PC-3 (cell line): Measurements from ENCODE around the gene MSH6. TPM values are rescaled to one million over a fixed set of nuclear protein-coding genes. Genes with fewer than 3 reads are reported as not detected.

Experiments used
- ATAC-seq: fragments of 200-7000 bp; cut with Tn5 transposase; 2 replicates; pipeline ENCODE4 v1.9.1; 2020; ENCODE audit warnings: mild to moderate bottlenecking, moderate library complexity
- BruUV-seq: library from RNA; stranded (reverse); fragments of 400-500 nt; replicated peaks from 2 replicates; lab custom pipeline; 2021; lab: Mats Ljungman, UMichigan
- CTCF ChIA-PET: fragments of 300-600 bp; sonication (Branson Sonifier 250); formaldehyde crosslinking; loops from one replicate; lab custom pipeline; 2022; ENCODE audit warnings: antibody characterized with exemption; lab: Charles Lee
- POLR2A ChIA-PET: fragments of 300-600 bp; sonication (Branson Sonifier 250); formaldehyde crosslinking; loops from one replicate; lab custom pipeline; 2022; ENCODE audit warnings: antibody characterized with exemption; ENCODE audit not compliant: unreplicated experiment; lab: Charles Lee
- DNase-seq: peaks from one replicate; pipeline ENCODE4 v3.0.0-alpha.2; 2015
- H2AFZ ChIP-seq: fragments of 300-600 bp; sonication (generic); 2 replicates; pipeline ENCODE4 v1.6.0; 2016; ENCODE audit warnings: antibody characterized with exemption, low read length
- H3F3A ChIP-seq: fragments of 300-600 bp; sonication (generic); one replicate; pipeline ENCODE4 v1.6.0; 2017; ENCODE audit warnings: antibody characterized with exemption, low read length, control low read depth, mild to moderate bottlenecking; ENCODE audit not compliant: unreplicated experiment
- H3K27ac ChIP-seq: fragments of 300-600 bp; sonication (generic); 2 replicates; pipeline ENCODE4 v1.5.1; 2016; ENCODE audit warnings: mild to moderate bottlenecking, low read length
- H3K27me3 ChIP-seq: fragments of 300-600 bp; sonication (generic); 2 replicates; pipeline ENCODE4 v1.6.1; 2016; ENCODE audit warnings: low read length, mixed read lengths
- H3K36me3 ChIP-seq: fragments of 300-600 bp; sonication (generic); 2 replicates; pipeline ENCODE4 v1.6.1; 2016; ENCODE audit warnings: low read depth, mixed run types, low read length, mixed read lengths
- H3K4me1 ChIP-seq: fragments of 300-600 bp; sonication (generic); 2 replicates; pipeline ENCODE4 v1.5.1; 2016; ENCODE audit warnings: low read length; ENCODE audit not compliant: insufficient read depth
- H3K4me2 ChIP-seq: fragments of 300-600 bp; sonication (generic); 2 replicates; pipeline ENCODE4 v1.6.0; 2016; ENCODE audit warnings: low read length
- H3K4me3 ChIP-seq: fragments of 300-600 bp; sonication (generic); 2 replicates; pipeline ENCODE4 v1.5.1; 2016; ENCODE audit warnings: mild to moderate bottlenecking, low read length, mixed read lengths
- H3K79me2 ChIP-seq: fragments of 300-600 bp; sonication (generic); 2 replicates; pipeline ENCODE4 v1.6.1; 2017; ENCODE audit warnings: low read length, mixed read lengths
- H3K9ac ChIP-seq: fragments of 300-600 bp; sonication (generic); 2 replicates; pipeline ENCODE4 v1.6.0; 2016; ENCODE audit warnings: mild to moderate bottlenecking, low read length
- H3K9me2 ChIP-seq: fragments of 300-600 bp; sonication (generic); replicated peaks from 2 replicates; pipeline ENCODE4 v1.6.1; 2016; ENCODE audit warnings: mixed run types, low read length, mixed read lengths
- H3K9me3 ChIP-seq: fragments of 300-600 bp; sonication (generic); 2 replicates; pipeline ENCODE4 v1.6.1; 2016; ENCODE audit warnings: low read length, mixed read lengths
- H4K20me1 ChIP-seq: fragments of 300-600 bp; sonication (generic); 2 replicates; pipeline ENCODE4 v1.6.1; 2016; ENCODE audit warnings: low read length, mixed read lengths
- CTCF ChIP-seq: fragments of 300-600 bp; sonication (generic); conservative IDR thresholded peaks from 2 replicates; pipeline ENCODE4 v1.5.1; 2017; ENCODE audit warnings: antibody characterized with exemption, low read depth, mild to moderate bottlenecking, low read length
- EZH2 ChIP-seq: fragments of 300-600 bp; sonication (generic); IDR thresholded peaks from one replicate; pipeline ENCODE4 v1.6.1; 2017; ENCODE audit warnings: antibody characterized with exemption, mild to moderate bottlenecking, low read length; ENCODE audit not compliant: unreplicated experiment
- EZH2phosphoT487 ChIP-seq: fragments of 300-600 bp; sonication (generic); IDR thresholded peaks from 2 replicates; pipeline ENCODE4 v1.6.1; 2018; ENCODE audit warnings: mild to moderate bottlenecking, antibody characterized with exemption, low read length, borderline replicate concordance
- intact Hi-C: fragments of 100-400 bp; cut with micrococcal nuclease; formaldehyde crosslinking; loops from 2 replicates; pipeline ENCODE4 v1.9.0; 2023
- total RNA-seq: library from RNA; depleted of rRNA; stranded (reverse); fragments of >200 nt; gene quantifications from 2 replicates; pipeline ENCODE4 v1.2.3, GENCODE V29; 2014

The MSH6 gene
- total RNA-seq, 1 experiment from 2014 or later, result 84.9 TPM

GRCh38 chr2:47738331-47738730 is 44.6 kb upstream of the MSH6 start:
- Histone ChIP-seq H3K4me3 (no peak overlapping the region), H3K27ac (no peak overlapping the region), H3K9me2 (no peaks in the 10 kb centered on the region), H2AFZ (no peak overlapping the region), H3K4me2 (no peak overlapping the region), H4K20me1 (no peaks in the 10 kb centered on the region), H3F3A (no peaks in the 10 kb centered on the region), H3K9ac (no peak overlapping the region), H3K79me2 (no peaks in the 10 kb centered on the region), H3K27me3 (peaks cover 37% of the 10 kb centered on the region), H3K36me3 (no peaks in the 10 kb centered on the region), H3K9me3 (no peaks in the 10 kb centered on the region), H3K4me1 (no peaks in the 10 kb centered on the region)
- POLR2A ChIA-PET, result no interaction called here
- no peak for DNase-seq
- intact Hi-C loops, result no loop called here
- no TSS peak for BruUV-seq
- TF ChIP-seq EZH2phosphoT487, result no peak
- no peak for TF ChIP-seq EZH2
- no peak for TF ChIP-seq CTCF
- CTCF ChIA-PET, result no interaction called here
- no peak for ATAC-seq

DNA sequence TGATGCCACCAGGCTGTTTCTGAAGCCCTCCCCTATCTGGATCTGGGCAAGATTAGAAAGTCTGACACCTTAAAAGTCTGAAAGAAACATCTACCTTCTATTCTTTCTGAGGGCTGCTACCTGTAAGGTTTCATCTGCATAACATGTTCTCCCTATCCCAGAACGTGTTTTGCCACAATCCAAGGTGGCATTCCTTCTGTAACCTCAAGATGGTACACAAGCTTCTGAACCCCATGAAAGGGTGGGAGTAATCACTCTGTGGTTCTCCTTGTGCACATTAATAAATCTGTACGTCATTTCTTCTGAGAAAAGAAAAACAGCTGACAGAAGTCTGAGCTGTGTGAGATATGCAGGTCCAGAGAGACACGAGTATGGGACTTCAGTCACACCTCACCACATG is 41.8 kb upstream of the MSH6 start:
- no peak overlapping the region for H2AFZ ChIP-seq
- no peak for DNase-seq
- no peak overlapping the region for H3K4me2 ChIP-seq
- no peaks in the 10 kb centered on the region for H3F3A ChIP-seq
- no peak overlapping the region for H3K9ac ChIP-seq
- H3K4me1 ChIP-seq, result no peaks in the 10 kb centered on the region
- BruUV-seq, result no TSS peak
- H3K79me2 ChIP-seq, result no peaks in the 10 kb centered on the region
- intact Hi-C loops, result no loop called here
- no peak overlapping the region for H3K27ac ChIP-seq
- H3K9me2 ChIP-seq, result no peaks in the 10 kb centered on the region
- H3K27me3 ChIP-seq, result peaks cover 21% of the 10 kb centered on the region
- no peak for ATAC-seq
- H3K9me3 ChIP-seq, result no peaks in the 10 kb centered on the region
- H3K4me3 ChIP-seq, result no peak overlapping the region
- no peaks in the 10 kb centered on the region for H3K36me3 ChIP-seq
- ChIA-PET POLR2A (no interaction called here), CTCF (no interaction called here)
- H4K20me1 ChIP-seq, result no peaks in the 10 kb centered on the region
- TF ChIP-seq EZH2phosphoT487, result no peak
- TF ChIP-seq CTCF, result no peak
- TF ChIP-seq EZH2, result no peak

- no TSS peak for BruUV-seq
- ChIA-PET CTCF (no interaction called here), POLR2A (no interaction called here)
- Histone ChIP-seq H3K4me2 (no peak overlapping the region), H4K20me1 (no peaks in the 10 kb centered on the region), H3K4me1 (no peaks in the 10 kb centered on the region), H3K9me2 (no peaks in the 10 kb centered on the region), H3F3A (no peaks in the 10 kb centered on the region), H3K36me3 (no peaks in the 10 kb centered on the region), H3K79me2 (no peaks in the 10 kb centered on the region), H3K4me3 (no peak overlapping the region), H3K9me3 (no peaks in the 10 kb centered on the region), H3K9ac (no peak overlapping the region), H3K27ac (no peak overlapping the region), H3K27me3 (peaks cover 21% of the 10 kb centered on the region), H2AFZ (no peak overlapping the region)
- ATAC-seq (no peak), DNase-seq (no peak)
- TF ChIP-seq EZH2 (no peak), CTCF (no peak), EZH2phosphoT487 (no peak)
- intact Hi-C loops, result no loop called here
These were observed 41.3 kb upstream of the MSH6 start for GRCh38 chr2:47741637-47742036.
